Uterus (tissue), 2 donors: ENCODE results near the gene TCIRG1.

Source experiments
- CTCF ChIP-seq, 4 experiments: fragments of 200-600 bp in 2 of 4; fragments of 450-650 bp in 2 of 4; sonication (generic) in 2 of 4; IDR thresholded peaks; one replicate each; pipeline ENCODE4 v1.5.1; 2016 to 2019; ENCODE audit warnings: antibody characterized with exemption in 4 of 4, mild to moderate bottlenecking in 2 of 4, moderate library complexity in 1 of 4
- POLR2A ChIP-seq, 2 donors: fragments of 450-650 bp; IDR thresholded peaks; one replicate each; pipeline ENCODE4 v1.6.1; 2016; ENCODE audit warnings: antibody characterized with exemption in 2 of 2, mild to moderate bottlenecking in 1 of 2, moderate library complexity in 1 of 2

GRCh38 chr11:68081691-68082090 lies 42.9 kb downstream of the TCIRG1 start:
- TF ChIP-seq CTCF (IDR thresholded peaks at IDR 0.05), result no peak
- no peak for TF ChIP-seq POLR2A (IDR thresholded peaks at IDR 0.05)
